Measurements from ENCODE around the gene MMEL1.

GRCh38 chr1:2617971-2618470, 14.8 kb downstream of the MMEL1 start:
- no peak for TF ChIP-seq POLR2A (IDR thresholded peaks at IDR 0.05; ENCODE audit: low read depth, low read length)
- TF ChIP-seq, protein P1, sequence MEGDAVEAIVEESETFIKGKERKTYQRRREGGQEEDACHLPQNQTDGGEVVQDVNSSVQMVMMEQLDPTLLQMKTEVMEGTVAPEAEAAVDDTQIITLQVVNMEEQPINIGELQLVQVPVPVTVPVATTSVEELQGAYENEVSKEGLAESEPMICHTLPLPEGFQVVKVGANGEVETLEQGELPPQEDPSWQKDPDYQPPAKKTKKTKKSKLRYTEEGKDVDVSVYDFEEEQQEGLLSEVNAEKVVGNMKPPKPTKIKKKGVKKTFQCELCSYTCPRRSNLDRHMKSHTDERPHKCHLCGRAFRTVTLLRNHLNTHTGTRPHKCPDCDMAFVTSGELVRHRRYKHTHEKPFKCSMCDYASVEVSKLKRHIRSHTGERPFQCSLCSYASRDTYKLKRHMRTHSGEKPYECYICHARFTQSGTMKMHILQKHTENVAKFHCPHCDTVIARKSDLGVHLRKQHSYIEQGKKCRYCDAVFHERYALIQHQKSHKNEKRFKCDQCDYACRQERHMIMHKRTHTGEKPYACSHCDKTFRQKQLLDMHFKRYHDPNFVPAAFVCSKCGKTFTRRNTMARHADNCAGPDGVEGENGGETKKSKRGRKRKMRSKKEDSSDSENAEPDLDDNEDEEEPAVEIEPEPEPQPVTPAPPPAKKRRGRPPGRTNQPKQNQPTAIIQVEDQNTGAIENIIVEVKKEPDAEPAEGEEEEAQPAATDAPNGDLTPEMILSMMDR (IDR thresholded peaks at IDR 0.05; ENCODE audit: extremely low read depth in 1 of 2, insufficient read depth in 1 of 2, low read depth in 1 of 2, low read length in 2 of 2) = no peak
- no peak for TF ChIP-seq POLR2AphosphoS5 (IDR thresholded peaks at IDR 0.05; ENCODE audit: insufficient read depth, low read depth, low read length)
- TF ChIP-seq EZH2 (IDR thresholded peaks at IDR 0.05; ENCODE audit: borderline replicate concordance, low read depth, low read length, severe bottlenecking) = no peak
- TF ChIP-seq, protein P2, sequence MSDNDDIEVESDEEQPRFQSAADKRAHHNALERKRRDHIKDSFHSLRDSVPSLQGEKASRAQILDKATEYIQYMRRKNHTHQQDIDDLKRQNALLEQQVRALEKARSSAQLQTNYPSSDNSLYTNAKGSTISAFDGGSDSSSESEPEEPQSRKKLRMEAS (IDR thresholded peaks at IDR 0.05; ENCODE audit: insufficient read depth, insufficient read length) = no peak
- no peak for TF ChIP-seq FOS (IDR thresholded peaks at IDR 0.05; ENCODE audit: borderline replicate concordance, insufficient read depth, low read length)
- TF ChIP-seq MYC (IDR thresholded peaks at IDR 0.05; ENCODE audit: low read depth, low read length) = no peak

All from endothelial cell of umbilical vein (primary cell).